Cardiac fibroblast (primary cell): ENCODE measurements around the gene MS4A2.
"Not testable (repeated sequence)": the region's sequence is repeated elsewhere in the genome, so short reads cannot be mapped to it uniquely, and the experiment has no call there.

Experiments
- DNase-seq, 2 donors: peaks; one replicate each; pipeline versions ENCODE4 v3.0.0 to v3.0.0-alpha.2; 2010; ENCODE audit warnings: low read depth in 2 of 2
- H3K4me3 ChIP-seq, 2 donors: replicated peaks in 1 of 2; 1 replicate in 1 of 2; 2 replicates in 1 of 2; pipeline ENCODE4 v1.5.1; 2011; ENCODE audit warnings: low read depth in 2 of 2, low read length in 2 of 2, mild to moderate bottlenecking in 2 of 2, moderate library complexity in 1 of 2
- TF ChIP-seq, protein P1 (sequence below): IDR thresholded peaks from one replicate; pipeline ENCODE4 v1.5.1; 2011; ENCODE audit warnings: low read depth, mild to moderate bottlenecking, low read length, inconsistent platforms

Gene MS4A2

DNA sequence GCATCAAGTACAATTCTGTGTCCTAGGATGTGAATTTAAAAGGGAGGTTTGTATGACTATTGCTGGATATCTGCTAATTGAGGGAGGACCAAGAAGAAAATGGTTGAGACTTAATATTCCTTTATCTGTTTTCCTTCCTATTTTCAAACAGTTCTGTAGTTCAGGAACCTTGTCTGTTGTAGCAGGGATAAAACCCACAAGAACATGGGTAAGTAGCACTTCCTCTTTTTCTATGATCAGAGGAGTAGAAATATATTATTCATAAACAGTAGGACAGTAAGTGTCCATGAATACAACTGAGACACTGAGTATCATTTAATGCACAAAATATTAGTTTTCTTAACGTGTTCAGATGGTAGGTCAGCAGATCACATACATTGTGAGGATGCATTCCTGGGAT is 24.4 kb upstream of the MS4A2 start:
- H3K4me3 ChIP-seq, result no peak overlapping the region
- DNase-seq, result no peak
- TF ChIP-seq, protein P1, sequence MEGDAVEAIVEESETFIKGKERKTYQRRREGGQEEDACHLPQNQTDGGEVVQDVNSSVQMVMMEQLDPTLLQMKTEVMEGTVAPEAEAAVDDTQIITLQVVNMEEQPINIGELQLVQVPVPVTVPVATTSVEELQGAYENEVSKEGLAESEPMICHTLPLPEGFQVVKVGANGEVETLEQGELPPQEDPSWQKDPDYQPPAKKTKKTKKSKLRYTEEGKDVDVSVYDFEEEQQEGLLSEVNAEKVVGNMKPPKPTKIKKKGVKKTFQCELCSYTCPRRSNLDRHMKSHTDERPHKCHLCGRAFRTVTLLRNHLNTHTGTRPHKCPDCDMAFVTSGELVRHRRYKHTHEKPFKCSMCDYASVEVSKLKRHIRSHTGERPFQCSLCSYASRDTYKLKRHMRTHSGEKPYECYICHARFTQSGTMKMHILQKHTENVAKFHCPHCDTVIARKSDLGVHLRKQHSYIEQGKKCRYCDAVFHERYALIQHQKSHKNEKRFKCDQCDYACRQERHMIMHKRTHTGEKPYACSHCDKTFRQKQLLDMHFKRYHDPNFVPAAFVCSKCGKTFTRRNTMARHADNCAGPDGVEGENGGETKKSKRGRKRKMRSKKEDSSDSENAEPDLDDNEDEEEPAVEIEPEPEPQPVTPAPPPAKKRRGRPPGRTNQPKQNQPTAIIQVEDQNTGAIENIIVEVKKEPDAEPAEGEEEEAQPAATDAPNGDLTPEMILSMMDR, result no peak

DNA sequence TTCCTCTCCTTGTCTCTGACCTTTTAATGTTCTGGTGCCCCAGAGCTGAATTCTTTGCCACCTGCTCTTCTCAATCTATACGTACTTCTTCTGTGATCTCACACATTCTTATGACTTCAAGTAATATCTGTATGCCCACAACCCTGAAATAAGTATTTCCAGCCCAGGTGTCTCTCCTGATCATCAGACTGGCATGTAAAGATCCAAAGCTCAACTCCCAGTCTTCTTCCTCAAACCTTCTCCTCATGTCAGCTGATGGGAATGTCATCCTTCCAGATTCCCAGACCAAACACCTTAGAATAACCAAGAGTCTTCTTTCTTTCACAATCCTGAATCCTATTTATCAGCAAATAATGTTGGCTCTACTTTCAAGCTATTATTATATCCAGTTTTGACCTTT is 22.7 kb upstream of the MS4A2 start:
- no peak overlapping the region for H3K4me3 ChIP-seq
- no peak for DNase-seq
- TF ChIP-seq, protein P1, result no peak

DNA sequence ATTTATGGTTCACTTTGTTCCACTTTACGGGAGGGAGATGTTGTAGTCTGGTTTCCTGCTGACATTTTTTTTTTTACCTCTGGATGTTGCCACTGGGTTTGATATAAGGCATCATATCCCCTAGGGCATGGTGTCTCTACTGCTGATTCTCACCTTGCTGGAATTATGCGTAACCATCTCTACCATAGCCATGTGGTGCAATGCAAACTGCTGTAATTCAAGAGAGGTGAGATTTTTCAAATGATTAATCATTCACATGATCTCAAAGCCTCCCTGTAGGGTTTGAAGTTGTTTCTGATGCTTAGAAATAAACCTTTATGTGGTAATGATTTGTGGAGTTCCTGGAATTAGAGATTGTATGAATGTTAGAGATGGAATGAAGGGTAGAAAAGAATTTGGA is 19.0 kb upstream of the MS4A2 start:
- DNase-seq, result no peak
- TF ChIP-seq, protein P1, result no peak
- no peak overlapping the region for H3K4me3 ChIP-seq

DNA sequence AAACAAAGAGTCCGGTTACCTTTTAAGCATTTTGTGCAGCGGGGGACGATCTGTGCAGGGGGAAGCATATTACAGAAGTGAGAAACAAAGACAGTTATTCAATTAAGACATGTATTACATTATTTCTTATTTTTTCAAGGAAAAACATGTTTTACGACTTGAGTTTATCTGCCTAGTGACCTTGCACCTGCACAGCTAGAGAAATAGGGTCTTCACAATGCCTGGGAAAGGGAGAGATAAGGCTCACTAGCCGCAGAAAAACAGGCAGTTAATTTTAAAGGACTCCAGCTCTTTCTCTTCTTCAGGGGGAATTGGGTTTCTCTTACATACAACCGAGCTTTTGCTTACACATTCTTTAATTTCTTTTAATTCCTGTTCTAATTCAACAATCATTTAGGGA is 16.8 kb upstream of the MS4A2 start:
- H3K4me3 ChIP-seq, DNase-seq: not testable (repeated sequence)

DNA sequence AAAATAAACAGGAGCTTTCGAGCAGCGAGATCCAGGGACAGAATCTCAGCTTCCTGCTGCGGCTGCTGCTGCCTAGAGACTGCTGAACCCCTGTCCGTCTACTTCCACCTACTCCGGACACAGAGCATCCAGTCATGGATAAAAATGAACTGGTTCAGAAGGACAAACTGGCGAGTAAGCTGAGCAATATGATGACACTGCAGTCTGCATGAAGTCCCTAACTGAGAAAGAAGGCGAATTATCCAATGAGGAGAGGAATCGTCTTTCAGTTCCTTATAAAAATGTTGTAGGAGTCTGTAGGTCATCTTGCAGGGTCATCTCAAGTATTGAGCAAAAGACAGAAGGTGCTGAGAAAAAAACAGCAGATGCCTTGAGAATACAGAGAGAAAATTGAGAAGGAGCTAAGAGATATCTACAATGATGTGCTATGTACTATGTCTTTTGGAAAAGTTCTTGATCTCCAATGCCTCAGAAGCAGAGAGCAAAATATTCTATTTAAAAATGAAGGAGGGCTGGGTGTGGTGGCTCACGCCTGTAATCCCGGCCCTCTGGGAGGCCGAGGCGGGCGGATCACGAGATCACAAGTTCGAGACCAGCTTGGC is 11.1 kb upstream of the MS4A2 start:
- no peak overlapping the region for H3K4me3 ChIP-seq
- TF ChIP-seq, protein P1, result no peak
- DNase-seq, result no peak

DNA sequence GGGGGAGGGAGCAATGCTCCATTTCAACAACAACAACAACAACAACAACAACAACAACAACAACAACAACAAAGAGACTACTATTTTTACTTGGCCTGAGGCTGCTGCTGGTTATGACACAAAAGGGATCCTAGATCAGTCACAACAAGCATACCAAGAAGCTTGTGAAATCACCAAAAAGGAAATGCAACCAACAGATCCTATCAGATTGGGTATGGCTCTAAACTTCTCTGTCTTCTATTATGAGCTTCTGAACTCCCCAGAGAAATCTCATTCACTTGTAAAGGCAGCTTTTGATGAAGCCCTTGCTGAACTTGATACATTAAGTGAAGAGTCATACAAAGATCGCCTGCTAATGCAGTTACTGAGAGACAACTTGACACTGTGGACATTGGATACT is 10.5 kb upstream of the MS4A2 start:
- no peak overlapping the region for H3K4me3 ChIP-seq
- TF ChIP-seq, protein P1, result no peak
- no peak for DNase-seq

DNA sequence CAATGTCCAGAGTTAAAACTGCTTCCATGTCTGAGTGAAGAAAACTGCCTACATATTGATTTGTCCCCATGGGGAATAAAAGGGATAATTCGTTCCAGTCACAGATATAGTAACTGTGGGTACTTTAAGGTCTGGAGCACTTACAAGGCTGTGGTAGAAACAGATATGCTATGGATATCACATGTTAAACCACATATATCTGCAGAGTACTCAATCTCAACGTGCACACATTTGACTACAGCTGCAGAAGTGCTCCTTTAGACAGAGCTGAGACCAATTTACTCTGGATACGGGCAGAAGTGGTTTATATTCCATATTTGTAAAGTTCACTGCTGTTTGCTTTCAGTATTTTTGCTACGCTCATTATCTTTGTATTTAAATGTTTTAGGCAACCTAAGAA is 9.7 kb upstream of the MS4A2 start:
- H3K4me3 ChIP-seq, result no peak overlapping the region
- TF ChIP-seq, protein P1, result no peak
- no peak for DNase-seq
